ENCODE results near the gene SEC14L1.

GRCh38 chr17:77247609-77248008 is 106.8 kb downstream of the SEC14L1 start:
- TF ChIP-seq POLR2A (IDR thresholded peaks at IDR 0.05; ENCODE audit: low read depth, low read length), result no peak
- TF ChIP-seq POLR2AphosphoS5 (IDR thresholded peaks at IDR 0.05; ENCODE audit: low read depth, low read length), result no peak
- no peak for TF ChIP-seq TAF1 (IDR thresholded peaks at IDR 0.05; ENCODE audit: low read depth, low read length)
